Right lobe of liver (tissue), 6 donors: Measurements from ENCODE around the gene PRH1. TPM values are rescaled to one million over a fixed set of nuclear protein-coding genes. Genes with fewer than 3 reads are reported as not detected.

Experiments used
- ATAC-seq, 4 donors: fragments of 200-7000 bp; cut with Tn5 transposase; one replicate each; pipeline ENCODE4 v1.9.1; 2020; ENCODE audit warnings: mild to moderate bottlenecking in 4 of 4, moderate library complexity in 4 of 4
- DNase-seq, 3 donors: peaks; one replicate each; pipeline ENCODE4 v3.0.0-alpha.2; 2020
- H3K27ac ChIP-seq, 3 donors: fragments of 200-600 bp; one replicate each; pipeline ENCODE4 v1.8.0; 2022
- H3K27me3 ChIP-seq, 2 donors: fragments of 200-600 bp; one replicate each; pipeline ENCODE4 v1.8.0; 2022
- H3K36me3 ChIP-seq, 4 donors: fragments of 200-600 bp; sonication (generic) in 1 of 4; one replicate each; pipeline versions ENCODE4 v1.5.1 to v1.8.0; 2017 to 2022; ENCODE audit warnings: control low read depth in 1 of 4
- H3K4me1 ChIP-seq, 4 donors: fragments of 200-600 bp; sonication (generic) in 1 of 4; one replicate each; pipeline versions ENCODE4 v1.5.1 to v1.8.0; 2017 to 2022; ENCODE audit warnings: control low read depth in 1 of 4
- H3K4me3 ChIP-seq, 3 donors: fragments of 200-600 bp; one replicate each; pipeline ENCODE4 v1.8.0; 2022
- H3K9me3 ChIP-seq, 4 donors: fragments of 200-600 bp; sonication (generic) in 1 of 4; one replicate each; pipeline versions ENCODE4 v1.5.1 to v1.8.0; 2017 to 2022; ENCODE audit warnings: control low read depth in 1 of 4
- CTCF ChIP-seq, 4 donors: fragments of 200-600 bp in 3 of 4; fragments of 450-650 bp in 1 of 4; IDR thresholded peaks; one replicate each; pipeline versions ENCODE4 v1.5.1 to v1.8.0; 2016 to 2022; ENCODE audit warnings: antibody characterized with exemption in 4 of 4, mild to moderate bottlenecking in 2 of 4
- POLR2A ChIP-seq: fragments of 450-650 bp; IDR thresholded peaks from one replicate; pipeline ENCODE4 v1.6.1; 2017; ENCODE audit warnings: antibody characterized with exemption, mild to moderate bottlenecking
- WGBS: methylation state at CpG from one replicate; pipeline ENCODE4 v1.1.6; 2018; ENCODE audit warnings: low coverage, low lambda C conversion rate; ENCODE audit not compliant: insufficient coverage; ENCODE audit errors: missing lambda C conversion rate; 5-methylcytosine and 5-hydroxymethylcytosine counted together
- intact Hi-C, 2 donors: fragments of 100-400 bp; cut with DNase I; formaldehyde crosslinking; loops; one replicate each; pipeline versions ENCODE4 v1.11.2 to v1.14.1; 2022
- total RNA-seq, 6 experiments: library from RNA; depleted of rRNA in 2 of 6; stranded (reverse); fragments of >200 nt in 2 of 6; fragmentation: NEBNext Ultra II Directional in 3 of 6; extraction: Animal tissue kit (Norgen Biotek cat#: 25700) in 3 of 6; gene quantifications; one replicate each; pipeline versions ENCODE4 v1.1.0 to v1.2.4, GENCODE V29; 2016 to 2023
- donor health status: DM: no; HTN: yes; CAD: no.
- donor health status: DM: no; HTN: no; CAD: no.
- donor health status: DM: no; HTN: no; CAD: no.
- donor health status: DM: no; HTN: yes; CAD: no.
- donor health status: DM: no; HTN: yes; CAD: no.

PRH1 gene
- total RNA-seq, 6 experiments from 2014 or later = 6.7 to 20.3 (median 10.1) TPM

DNA sequence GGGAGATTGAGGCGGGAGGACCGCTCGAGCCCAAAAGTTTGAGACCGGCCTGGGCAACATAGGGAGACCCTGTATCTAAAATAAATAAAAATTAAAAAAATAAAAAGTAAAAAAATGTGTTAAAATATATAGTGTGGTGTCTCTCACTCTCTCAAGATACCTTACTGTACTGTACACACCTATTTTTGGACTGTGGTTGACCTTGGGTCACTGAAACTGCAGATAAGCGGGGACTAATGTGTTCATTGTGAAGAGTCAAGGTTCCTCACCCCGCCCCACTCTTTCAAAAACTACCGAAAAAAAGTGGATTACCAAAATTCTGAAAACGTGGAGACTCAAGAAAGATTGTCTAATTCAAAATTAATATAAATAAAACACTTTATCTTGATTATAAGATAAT, 26.3 kb upstream of the PRH1 start:
- TF ChIP-seq CTCF (IDR thresholded peaks at IDR 0.05) (no peak), POLR2A (no peak)
- DNase-seq (no peak), ATAC-seq (no peak)
- H3K27ac ChIP-seq = no peak overlapping the region
- no peaks in the 10 kb centered on the region for H3K4me1 ChIP-seq
- H3K4me3 ChIP-seq = no peak overlapping the region
- no peaks in the 10 kb centered on the region for H3K36me3 ChIP-seq
- H3K27me3 ChIP-seq = no peaks in the 10 kb centered on the region
- WGBS = 64% methylated on average over 8 of the region's 8 CpGs
- intact Hi-C loops = no loop called here
- no peaks in the 10 kb centered on the region for H3K9me3 ChIP-seq

GRCh38 chr12:10909462-10909861, 25.4 kb upstream of the PRH1 start, which contains the start of gene TAS2R13:
Gene TAS2R13, minus strand, starts transcription at chr12:10909562. Its CDS starts 264 bp downstream, at chr12:10909298.
- no peak for DNase-seq
- intact Hi-C loops = no loop called here
- H3K4me3 ChIP-seq = no peak within 1 kb of the TSS
- 93% methylated on average over 1 of the region's 1 CpG for WGBS
- no peak for TF ChIP-seq POLR2A
- TF ChIP-seq CTCF (IDR thresholded peaks at IDR 0.05) = no peak
- H3K9me3 ChIP-seq = no peaks in the 10 kb centered on the region
- ATAC-seq = no peak
- no peaks in the 10 kb centered on the region for H3K36me3 ChIP-seq
- H3K4me1 ChIP-seq = no peaks in the 10 kb centered on the region
- H3K27ac ChIP-seq = no peak within 1 kb of the TSS
- no peaks in the 10 kb centered on the region for H3K27me3 ChIP-seq

GRCh38 chr12:10904686-10905085, 20.6 kb upstream of the PRH1 start:
- no peaks in the 10 kb centered on the region for H3K4me1 ChIP-seq
- peaks cover 0 to 2% (median 0%) of the 10 kb centered on the region in 4 donors for H3K9me3 ChIP-seq
- DNase-seq = no peak
- 86% methylated on average over 4 of the region's 4 CpGs for WGBS
- TF ChIP-seq POLR2A (no peak), CTCF (IDR thresholded peaks at IDR 0.05) (no peak)
- no peak for ATAC-seq
- no peaks in the 10 kb centered on the region for H3K27me3 ChIP-seq
- intact Hi-C loops = no loop called here
- no peaks in the 10 kb centered on the region for H3K36me3 ChIP-seq
- no peak overlapping the region for H3K27ac ChIP-seq
- no peak overlapping the region for H3K4me3 ChIP-seq

- no peak overlapping the region for H3K27ac ChIP-seq
- no peak overlapping the region for H3K4me3 ChIP-seq
- ATAC-seq (peak; percentile 33 to 63 (median 43)), DNase-seq (no peak)
- H3K9me3 ChIP-seq = peaks cover 0 to 2% (median 0%) of the 10 kb centered on the region in 4 donors
- H3K36me3 ChIP-seq = no peaks in the 10 kb centered on the region
- no peaks in the 10 kb centered on the region for H3K4me1 ChIP-seq
- WGBS = 100% methylated on average over 1 of the region's 1 CpG
- intact Hi-C loops = no loop called here
- no peaks in the 10 kb centered on the region for H3K27me3 ChIP-seq
- TF ChIP-seq CTCF (IDR thresholded peaks at IDR 0.05) (peak; percentile 21 to 33 (median 25)), POLR2A (no peak)
These were observed 17.4 kb upstream of the PRH1 start for GRCh38 chr12:10901427-10901826.

- Histone ChIP-seq H3K4me3 (no peak overlapping the region), H3K27me3 (no peaks in the 10 kb centered on the region), H3K9me3 (peaks cover 0 to 2% (median 0%) of the 10 kb centered on the region in 4 donors), H3K4me1 (no peaks in the 10 kb centered on the region), H3K36me3 (no peaks in the 10 kb centered on the region), H3K27ac (no peak overlapping the region)
- TF ChIP-seq CTCF (IDR thresholded peaks at IDR 0.05) (no peak), POLR2A (no peak)
- DNase-seq (no peak), ATAC-seq (no peak)
- no CpG with 5 or more reads among the region's 1 CpG for WGBS
- intact Hi-C loops = no loop called here
These were observed 16.9 kb upstream of the PRH1 start for GRCh38 chr12:10900972-10901371.
